Iris pigment epithelial cell (primary cell): ENCODE results near the gene FAM13A.
A peak's percentile ranks its signal among the peaks of the same experiment; 100 is the strongest.

Source experiments
- DNase-seq: peaks from one replicate; pipeline ENCODE4 v3.0.0-alpha.2; 2011; ENCODE audit warnings: low read depth

FAM13A gene

DNA sequence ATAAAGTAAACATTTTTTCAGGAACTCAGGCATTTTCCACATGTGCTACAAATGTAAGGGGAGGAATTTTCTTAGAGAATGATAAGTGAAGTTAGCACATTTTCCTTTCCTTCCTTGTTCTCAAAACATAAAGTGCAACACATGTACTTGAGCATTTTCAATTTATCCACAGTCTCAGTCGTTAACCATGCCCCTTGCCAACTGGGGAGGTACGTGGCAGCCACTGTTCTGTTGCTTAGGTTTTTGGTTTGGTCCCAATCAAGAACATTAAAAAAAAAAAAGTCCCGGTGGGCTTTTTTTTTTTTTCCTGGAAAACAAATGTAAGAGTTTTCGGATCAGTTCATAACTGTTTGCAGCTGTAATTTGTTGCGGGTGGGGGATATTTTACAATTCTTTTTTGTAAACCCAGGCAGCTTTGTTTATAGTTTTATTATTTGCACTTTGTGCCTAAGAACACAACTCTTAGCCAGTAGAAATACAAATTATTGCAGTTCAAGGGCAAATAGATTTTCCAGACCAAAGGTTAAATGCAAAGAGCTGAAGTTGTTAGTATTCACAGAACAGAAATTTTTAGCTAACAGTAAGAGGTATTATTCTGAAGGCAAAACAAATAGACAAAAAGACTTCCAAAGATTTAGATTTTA lies 247.3 kb downstream of the FAM13A start:
- DNase-seq = no peak

DNA sequence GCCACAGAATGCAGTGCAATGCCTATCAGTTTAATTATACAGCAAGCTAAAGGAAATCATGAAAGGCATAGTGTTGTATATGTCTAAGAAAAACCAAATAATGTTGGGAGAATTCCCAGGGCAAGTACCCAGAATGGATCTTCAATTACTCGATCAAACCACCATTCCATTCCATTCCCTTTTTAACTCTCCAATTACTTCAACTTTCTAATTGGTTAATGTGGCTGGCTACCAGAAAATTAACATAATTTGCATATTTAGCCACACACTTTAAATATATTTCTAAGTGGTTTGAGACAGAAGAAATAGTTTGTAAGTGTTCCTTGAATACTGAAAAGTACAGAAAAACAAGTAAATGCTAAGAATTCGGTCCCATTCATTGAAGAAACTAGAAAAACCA lies 247.9 kb downstream of the FAM13A start:
- DNase-seq = no peak

- DNase-seq = peak; percentile 50
These were observed 249.5 kb downstream of the FAM13A start for GRCh38 chr4:88807499-88807898.

DNA sequence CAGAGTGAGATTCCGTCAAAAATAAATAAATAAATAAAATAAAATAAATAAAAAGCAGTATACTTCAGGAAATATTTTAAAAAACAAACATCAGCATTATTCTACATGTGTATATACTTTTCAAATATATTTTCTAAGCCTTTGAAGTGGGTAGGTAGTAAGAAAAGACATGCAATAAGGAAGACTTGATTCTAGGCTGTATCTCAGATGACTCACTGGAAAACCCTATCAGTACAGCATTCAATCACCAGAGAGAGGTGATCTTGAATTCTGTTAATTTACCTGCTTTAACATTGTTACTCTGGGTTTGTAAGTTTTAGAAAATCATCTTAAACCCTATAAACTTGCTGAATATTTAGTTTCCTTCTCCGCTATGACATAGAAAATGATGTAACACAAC lies 252.8 kb downstream of the FAM13A start:
- DNase-seq = peak; percentile 31

- peak; percentile 98 for DNase-seq
These were observed 253.3 kb downstream of the FAM13A start for GRCh38 chr4:88803600-88804096.

GRCh38 chr4:88802585-88803286 lies 254.2 kb downstream of the FAM13A start:
- DNase-seq = peak; percentile 46

DNA sequence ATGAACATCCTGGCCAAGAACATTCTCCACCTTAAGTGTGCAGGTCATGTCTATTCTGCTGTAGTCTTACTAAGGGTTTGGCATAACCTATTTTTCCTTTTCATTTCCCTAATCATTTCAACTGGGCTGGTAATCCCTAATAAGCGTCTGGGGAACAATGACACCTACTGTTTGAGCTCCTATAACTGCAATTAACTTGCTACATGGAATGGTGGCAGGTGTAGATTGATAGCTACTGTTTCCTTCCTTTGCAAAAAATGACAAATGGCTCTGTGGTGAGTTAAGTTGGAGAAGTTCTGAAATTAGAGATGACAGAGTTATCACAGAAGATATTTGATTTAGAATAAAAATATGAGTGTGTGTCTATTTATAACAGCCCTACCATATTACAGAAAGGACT lies 254.8 kb downstream of the FAM13A start:
- DNase-seq = no peak

GRCh38 chr4:88799900-88800299 lies 257.1 kb downstream of the FAM13A start:
- DNase-seq = no peak

DNA sequence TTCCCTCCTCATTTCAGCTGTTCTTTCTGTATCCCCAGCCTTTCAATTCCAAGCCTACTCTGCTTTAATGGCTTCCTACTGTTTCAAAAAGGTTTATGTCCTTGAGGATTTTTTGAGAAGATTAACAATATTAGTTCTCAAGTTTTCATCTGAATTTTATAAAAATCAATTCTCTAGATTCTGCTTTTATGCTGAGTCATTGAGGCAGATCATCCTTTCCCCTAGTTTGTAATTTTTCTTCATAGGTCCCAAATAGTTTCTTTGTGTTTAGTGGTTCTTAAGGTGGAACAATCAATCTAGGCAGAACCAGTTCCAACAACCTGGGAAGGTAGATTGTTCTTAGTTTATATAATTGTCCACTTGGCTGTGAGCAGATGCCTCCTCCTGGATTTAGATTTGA lies 259.3 kb downstream of the FAM13A start:
- no peak for DNase-seq

- DNase-seq = no peak
These were observed 260.4 kb downstream of the FAM13A start for GRCh38 chr4:88796545-88796944.

DNA sequence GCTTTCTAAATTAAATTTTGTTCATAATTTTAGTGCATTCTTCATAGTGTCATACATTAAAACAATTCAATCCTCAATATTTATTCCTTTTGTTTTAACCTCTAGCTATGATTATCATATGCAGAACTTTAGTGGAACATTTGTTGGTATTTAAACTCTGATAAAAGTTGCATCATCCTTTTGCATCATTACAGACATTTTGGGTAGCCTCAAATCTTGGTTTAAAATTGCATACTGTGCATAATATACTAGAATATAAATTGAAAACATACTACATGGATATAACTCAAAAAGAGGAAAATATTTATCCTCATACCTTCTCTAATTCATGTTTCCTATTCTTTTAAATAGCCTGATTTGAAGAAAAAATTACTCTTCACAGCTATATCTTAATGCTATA lies 262.0 kb downstream of the FAM13A start:
- no peak for DNase-seq

DNA sequence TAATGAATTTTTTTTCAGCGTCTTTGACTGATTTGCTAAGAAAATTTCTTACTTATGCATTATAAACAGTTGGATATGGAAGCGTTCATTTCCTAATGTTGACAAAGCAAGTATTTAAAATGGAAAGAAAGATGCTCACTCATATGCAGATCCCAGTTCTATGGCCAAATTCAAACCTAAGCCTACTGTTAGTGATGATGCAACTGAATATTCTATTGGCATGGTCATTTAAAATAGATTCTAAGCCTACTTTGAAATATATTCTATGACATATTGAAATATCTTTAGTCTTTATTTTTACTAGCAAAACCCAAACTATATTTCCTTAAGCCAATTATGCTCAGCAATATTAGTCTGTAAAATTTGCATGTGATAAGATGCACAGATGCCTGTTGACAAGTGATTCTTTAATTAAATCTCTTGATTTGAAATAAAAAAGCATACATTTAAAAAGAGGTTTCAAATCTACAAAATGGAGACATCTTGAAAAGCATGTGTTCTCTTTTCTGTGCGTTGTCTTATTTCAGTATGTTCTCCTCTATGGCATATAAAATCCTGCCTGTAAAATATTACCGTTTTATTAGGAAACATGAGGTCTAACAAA lies 262.8 kb downstream of the FAM13A start:
- DNase-seq = no peak

DNA sequence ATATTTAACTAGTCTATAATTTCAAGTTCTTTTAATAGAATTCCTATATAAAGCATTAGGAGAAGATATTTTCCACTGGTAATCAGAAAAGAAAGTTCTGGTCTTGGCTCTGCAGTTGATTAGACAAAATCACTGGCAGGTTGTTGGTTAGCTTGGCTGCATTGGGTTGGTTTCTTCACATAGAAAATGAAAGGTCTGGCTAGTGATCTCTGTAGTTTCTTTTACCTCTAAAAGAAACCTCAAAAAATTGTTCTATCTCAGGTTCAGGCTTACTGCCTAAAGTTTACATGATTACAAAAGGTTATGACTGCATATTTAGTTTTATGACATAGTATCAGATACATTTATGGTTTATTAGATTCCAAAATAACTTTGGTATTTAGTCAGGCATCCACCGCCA lies 263.5 kb downstream of the FAM13A start:
- DNase-seq = no peak

DNA sequence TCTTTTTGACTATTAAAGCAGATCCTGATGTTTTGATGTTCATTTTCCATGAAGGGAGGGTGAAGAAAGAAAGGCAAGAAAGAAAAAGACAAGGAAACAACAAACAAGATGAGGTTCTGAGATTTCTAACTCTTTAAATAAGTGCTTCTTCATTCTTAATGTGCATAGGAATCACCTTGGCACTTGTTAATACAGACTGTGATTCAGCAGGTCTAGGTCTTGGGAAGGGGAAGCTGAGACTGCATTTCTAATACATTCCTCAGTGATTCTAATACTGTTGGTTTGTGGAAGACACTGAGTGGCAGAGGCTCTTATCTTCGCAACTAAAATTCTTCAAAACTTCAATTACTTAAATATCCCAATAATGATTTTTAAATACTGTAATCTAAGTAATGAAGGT lies 264.2 kb downstream of the FAM13A start:
- peak; percentile 77 for DNase-seq

DNA sequence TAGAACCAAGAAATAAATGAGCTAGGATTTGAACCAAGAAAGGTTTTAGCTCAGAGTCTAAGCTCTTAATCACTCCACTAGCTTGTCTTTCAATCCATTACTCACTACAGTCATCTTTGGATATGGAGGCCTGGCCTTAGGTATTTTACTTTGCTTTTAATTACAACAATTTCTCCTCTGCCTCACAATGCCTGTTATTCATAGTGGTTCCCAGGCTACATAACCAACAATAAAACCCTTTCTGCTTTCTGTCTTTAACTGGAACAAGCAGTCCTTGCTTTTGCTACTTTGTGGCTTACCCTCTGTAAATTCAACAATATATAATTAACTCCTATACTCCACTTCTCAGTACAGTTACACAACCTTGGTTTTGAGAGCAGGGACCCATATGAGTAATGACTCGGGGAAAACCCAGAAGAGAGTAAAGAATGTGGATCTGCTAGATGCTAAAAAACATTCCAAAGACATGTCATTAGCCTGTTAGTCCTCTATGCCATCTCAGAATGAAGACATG lies 264.7 kb downstream of the FAM13A start:
- DNase-seq = peak; percentile 95

- peak; percentile 62 for DNase-seq
These were observed 265.7 kb downstream of the FAM13A start for GRCh38 chr4:88791274-88791673.

DNA sequence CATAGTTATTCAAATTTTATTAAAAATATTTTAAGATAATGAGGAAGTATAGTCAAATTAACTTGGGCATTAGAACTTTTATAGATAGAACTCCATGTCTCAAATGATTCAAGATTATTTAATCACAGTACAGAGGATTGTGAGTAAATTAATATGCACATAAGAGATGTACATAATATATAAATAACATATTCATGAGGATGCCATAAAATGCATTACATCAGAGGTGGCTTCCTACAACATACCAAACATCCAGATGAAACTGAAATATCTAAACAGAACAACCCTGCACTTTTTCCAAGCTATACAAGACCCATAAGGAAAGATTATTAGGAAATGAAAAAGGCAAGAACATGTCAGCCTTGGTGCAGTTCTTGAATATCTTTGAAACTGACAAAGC lies 268.1 kb downstream of the FAM13A start:
- no peak for DNase-seq

DNA sequence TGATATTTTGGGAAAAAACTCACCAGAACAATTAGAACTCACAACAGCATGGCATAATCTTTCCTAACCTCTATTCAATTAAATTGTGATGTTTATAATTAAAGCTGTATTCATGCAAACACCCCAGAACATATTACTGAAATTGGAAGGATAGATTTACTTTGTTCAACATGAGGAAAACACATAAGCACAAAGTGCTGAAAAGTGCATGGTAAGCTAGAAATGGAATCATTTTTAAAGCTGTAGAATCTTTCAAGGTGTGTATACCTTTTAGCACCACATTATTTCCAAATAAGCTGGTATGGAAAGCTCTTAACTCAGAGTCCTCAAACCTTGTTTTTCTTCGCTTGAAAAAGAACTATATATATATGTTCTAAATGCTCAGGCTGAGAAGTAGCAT lies 268.6 kb downstream of the FAM13A start:
- DNase-seq = no peak

GRCh38 chr4:88786011-88786410 lies 271.0 kb downstream of the FAM13A start:
- no peak for DNase-seq

DNA sequence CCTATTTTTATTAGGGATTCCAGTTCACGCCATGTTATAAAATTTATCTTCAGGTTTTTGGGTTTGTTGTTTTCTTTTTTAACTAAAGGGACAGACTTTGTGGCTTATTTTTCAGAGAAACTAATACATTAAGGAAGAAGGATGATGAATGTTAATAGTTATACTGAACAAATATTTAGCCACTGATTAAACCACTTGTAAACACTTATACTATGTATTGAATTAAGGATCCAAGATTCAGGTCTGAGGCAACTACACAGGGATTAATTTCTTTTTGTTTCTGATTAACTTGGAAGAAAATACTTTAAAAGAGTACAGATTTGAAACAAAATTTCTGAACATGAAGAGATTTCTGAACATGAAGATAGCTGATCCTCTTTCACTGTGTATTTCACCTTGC lies 276.6 kb downstream of the FAM13A start:
- DNase-seq = no peak

- DNase-seq = peak; percentile 56
These were observed 277.6 kb downstream of the FAM13A start for GRCh38 chr4:88779431-88779830.

- no peak for DNase-seq
These were observed 281.5 kb downstream of the FAM13A start for GRCh38 chr4:88775529-88775928.

DNA sequence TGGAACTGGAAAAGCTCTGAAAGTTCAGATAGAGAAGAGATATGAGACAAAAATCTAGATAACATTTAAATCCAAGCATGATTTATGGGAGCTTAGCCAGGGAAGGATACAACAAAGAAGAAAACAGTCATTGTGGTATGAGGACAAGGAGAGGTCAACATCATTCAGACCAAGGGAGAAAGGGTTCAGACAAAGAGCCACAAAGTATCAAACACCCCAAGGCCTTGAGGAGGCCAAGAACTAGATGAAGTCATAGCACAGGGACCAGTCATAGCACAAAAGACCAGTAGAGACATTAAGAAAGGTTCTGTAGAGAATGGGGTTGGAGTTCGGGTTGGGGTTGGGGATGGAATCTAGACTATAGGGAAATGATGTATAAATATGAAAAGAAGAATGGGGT lies 282.0 kb downstream of the FAM13A start:
- no peak for DNase-seq
